Activated CD4-positive, alpha-beta T cell treated with anti-CD3 and anti-CD28 coated beads, Interleukin-2, amount 50 U/mL, for 1 hour (primary cell): ENCODE measurements around the gene TNFRSF12A.

Experiments
- DNase-seq: peaks from one replicate; pipeline ENCODE4 v3.0.0-alpha.2; 2020

The TNFRSF12A gene

DNA sequence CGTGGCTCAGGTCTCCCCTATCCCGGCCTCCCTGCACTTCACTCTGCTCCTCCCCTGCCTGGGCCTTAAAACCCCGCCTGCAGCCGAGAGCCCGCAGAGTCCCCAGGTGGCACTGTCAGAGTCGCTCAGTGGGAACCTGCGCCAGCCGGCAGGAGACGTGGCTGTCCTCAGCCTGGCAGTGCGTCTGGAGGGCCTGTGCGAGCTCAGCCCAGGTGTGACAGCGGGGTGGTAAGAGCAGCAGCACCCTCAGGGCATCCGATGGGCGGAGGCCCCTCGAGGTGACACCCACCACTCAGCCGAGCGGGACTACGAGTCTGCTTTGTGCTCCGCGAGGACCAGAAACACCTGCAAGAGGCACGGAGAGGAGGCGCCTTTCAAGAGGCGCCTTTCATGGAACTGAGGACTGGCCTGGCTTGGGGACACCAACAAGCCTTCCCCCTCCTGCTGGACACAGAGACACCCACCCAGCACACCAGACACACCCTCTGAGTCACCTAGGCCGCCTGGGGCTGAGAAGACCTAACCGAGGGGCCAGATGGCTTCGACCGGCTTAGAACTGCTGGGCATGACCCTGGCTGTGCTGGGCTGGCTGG, 7.2 kb upstream of the TNFRSF12A start, which contains the start of gene CLDN9:
Gene CLDN9, plus strand, starts transcription at position 96 of the 593 bp plus-strand sequence. Its CDS starts 440 bp downstream, at position 536.
- no peak for DNase-seq

DNA sequence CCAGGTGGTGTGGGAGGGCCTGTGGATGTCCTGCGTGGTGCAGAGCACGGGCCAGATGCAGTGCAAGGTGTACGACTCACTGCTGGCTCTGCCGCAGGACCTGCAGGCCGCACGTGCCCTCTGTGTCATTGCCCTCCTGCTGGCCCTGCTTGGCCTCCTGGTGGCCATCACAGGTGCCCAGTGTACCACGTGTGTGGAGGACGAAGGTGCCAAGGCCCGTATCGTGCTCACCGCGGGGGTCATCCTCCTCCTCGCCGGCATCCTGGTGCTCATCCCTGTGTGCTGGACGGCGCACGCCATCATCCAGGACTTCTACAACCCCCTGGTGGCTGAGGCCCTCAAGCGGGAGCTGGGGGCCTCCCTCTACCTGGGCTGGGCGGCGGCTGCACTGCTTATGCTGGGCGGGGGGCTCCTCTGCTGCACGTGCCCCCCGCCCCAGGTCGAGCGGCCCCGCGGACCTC, 6.6 kb upstream of the TNFRSF12A start:
- DNase-seq, result no peak

- DNase-seq, result no peak
These were observed 6.0 kb upstream of the TNFRSF12A start for GRCh38 chr16:3013998-3014690.

DNA sequence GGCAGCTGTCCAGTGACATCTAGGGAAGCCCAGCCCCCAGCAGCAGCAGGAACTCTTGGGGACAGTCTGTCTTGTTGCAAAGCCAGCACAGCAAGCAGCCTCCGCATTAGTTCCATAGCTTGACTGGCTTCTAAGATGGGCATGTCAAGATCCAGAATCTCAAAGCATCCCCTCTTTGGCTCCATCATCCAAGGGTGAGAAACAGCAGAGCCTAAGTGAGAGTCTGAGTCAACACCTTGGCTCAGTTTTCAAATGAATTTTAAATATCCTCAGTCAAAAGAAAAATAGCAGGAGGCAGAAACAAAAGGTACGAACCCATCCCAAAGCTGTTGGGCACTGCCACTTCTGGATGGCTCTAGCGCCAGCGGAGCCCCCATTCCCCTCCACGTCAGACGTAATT, 5.2 kb upstream of the TNFRSF12A start:
- DNase-seq, result no peak

DNA sequence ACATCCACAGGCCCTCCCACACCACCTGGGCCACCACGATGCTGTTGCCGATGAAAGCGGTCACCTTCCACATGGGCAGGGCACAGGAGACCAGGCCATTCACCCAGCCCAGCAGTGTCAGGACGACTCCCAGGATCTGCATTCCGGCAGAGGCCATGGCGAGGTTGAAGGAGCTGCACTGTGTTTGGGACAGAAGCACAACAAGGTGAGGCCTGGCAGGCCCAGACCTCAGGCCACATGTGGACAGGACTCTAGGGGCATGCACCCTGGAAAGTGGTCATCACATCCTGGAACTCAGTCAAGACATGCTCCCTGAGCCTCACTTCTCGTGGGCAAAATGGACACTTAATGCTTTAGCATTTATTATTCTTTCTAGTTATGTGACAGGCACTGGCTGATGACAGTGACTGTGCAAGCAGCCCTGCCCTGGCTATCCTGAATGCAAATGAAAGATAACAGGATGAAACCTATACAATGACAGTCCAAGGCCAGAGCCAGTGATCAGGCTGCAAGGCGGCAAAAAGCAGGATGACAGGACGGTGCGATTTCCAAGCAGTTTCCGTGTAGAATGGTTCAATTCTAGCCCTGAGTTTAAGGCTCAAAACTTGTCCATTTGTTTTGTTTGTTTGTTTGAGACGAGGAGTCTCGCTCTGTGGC, 4.2 kb upstream of the TNFRSF12A start:
- DNase-seq, result no peak

- DNase-seq, result no peak
These were observed 2.8 kb upstream of the TNFRSF12A start for GRCh38 chr16:3017344-3017743.

- no peak for DNase-seq
These were observed 2.2 kb upstream of the TNFRSF12A start, which contains the start of gene CLDN6 for GRCh38 chr16:3017794-3018506. Gene CLDN6 (minus strand): TSS chr16:3018183. CDS start chr16:3016021, 2,162 bp downstream.

- no peak for DNase-seq
These were observed 448 bp upstream of the TNFRSF12A start for GRCh38 chr16:3019594-3020246.

GRCh38 chr16:3020604-3021448, 658 bp downstream of the TNFRSF12A start:
- DNase-seq, result peak; percentile 72

DNA sequence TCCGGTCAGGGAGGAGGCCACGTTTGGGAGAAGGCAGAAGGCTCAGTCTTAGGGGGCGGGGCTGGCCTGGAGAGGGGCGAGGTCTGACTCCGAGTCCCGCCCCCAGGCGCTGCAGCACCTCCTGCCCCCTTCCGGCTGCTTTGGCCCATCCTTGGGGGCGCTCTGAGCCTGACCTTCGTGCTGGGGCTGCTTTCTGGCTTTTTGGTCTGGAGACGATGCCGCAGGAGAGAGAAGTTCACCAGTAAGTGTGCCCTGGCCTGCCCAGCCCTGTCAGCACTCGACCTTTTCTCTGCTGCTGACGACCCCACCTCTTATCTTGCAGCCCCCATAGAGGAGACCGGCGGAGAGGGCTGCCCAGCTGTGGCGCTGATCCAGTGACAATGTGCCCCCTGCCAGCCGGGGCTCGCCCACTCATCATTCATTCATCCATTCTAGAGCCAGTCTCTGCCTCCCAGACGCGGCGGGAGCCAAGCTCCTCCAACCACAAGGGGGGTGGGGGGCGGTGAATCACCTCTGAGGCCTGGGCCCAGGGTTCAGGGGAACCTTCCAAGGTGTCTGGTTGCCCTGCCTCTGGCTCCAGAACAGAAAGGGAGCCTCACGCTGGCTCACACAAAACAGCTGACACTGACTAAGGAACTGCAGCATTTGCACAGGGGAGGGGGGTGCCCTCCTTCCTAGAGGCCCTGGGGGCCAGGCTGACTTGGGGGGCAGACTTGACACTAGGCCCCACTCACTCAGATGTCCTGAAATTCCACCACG, 1.5 kb downstream of the TNFRSF12A start:
- peak; percentile 79 for DNase-seq

- DNase-seq, result peak; percentile 81
These were observed 2.1 kb downstream of the TNFRSF12A start for GRCh38 chr16:3022208-3022683.

DNA sequence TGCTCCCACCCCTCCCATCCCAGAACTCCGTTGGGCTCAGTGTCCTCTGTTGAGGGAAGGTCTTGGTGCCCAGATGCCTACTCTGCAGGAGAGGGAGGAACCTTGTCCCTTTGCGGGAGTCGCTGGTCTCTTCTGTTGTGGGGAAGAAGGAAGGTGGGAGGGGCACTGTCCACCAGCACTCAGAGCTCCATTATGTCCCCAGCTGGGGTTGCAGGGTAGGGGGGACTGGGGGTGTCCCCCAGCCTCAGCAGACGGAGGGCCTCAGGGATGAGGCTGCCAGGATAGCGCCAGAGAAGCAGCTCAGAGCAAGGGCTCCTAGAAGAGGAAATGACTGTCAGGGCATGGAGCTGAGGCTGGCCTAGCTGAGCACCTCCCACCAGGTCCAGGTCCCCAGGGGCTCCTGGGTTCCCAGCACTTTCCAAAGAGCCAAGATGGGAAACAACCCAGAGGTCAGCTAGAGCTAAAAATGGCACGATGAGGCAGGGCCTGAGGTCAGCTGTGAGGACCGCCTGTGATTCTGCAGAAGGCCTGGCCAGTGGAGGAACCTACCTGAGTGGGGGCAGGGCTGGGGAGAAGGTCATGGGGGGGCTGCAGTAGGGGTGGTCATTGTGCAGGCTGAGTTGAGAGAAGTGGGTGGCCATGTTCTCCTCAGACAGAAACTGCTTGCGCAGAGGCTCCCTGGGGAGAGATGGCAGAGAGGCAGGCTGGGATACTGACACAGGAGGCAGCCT, 2.7 kb downstream of the TNFRSF12A start:
- DNase-seq, result no peak

DNA sequence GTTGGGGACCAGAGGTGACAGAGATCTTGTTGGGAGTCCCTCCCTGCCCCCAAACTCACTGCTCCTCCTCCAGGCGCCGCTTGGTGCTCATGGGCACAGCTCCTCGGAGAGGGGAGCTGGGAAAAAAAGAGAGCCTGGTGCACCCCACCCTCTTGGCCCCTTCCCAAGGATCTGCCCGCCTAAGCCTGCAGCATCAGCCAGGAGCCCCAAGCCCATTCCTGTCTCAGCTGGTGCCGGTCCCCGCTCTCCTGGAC, 3.2 kb downstream of the TNFRSF12A start:
- DNase-seq, result no peak

- peak; percentile 95 for DNase-seq
These were observed 3.7 kb downstream of the TNFRSF12A start, which contains the start of the genes HCFC1R1 and THOC6 for GRCh38 chr16:3023669-3024478. Gene HCFC1R1 (minus strand): TSS chr16:3023942. CDS start chr16:3023941, 1 bp downstream. Gene THOC6 (plus strand): TSS chr16:3024035. CDS start chr16:3024327, 292 bp downstream.

DNA sequence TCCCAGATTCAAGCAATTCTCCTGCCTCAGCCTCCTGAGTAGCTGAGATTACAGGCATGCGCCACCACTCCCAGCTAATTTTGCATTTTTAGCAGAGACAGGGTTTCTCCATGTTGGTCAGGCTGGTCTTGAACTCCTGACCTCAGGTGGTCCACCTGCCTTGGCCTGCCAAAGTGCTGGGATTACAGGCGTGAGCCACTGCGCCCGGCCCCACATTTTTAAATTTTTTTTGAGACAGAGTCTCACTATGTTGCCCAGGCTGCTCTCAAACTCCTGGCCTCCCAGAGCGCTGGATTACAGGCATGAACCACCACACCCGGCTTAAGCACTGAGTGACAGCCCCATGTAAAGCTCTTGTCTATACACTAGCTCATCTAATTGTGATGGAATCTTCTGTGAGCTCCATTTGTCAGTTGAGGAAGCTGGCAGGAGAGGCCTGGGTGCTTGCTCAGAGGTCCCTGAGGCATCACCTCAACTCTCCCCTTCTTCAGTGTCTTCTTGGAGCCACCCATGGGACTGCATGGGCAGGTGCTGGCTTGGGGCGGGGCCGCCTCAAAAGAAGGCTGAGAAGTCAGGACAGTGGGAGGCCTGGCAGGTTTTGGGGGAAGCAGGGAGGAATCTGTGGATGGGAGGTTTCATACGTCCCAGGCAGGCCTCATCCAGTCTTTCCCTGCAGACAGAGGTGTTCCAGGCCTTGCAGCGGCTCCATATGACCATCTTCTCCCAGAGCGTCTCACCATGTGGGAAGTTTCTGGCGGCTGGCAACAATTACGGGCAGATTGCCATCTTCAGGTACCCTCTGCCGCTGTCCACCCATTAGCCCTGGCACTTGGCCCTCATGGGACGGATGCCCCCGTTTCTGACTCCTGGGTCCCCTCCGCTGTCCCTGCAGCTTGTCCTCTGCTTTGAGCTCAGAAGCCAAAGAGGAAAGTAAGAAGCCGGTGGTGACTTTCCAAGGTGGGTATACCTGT, 5.1 kb downstream of the TNFRSF12A start:
- DNase-seq, result no peak

DNA sequence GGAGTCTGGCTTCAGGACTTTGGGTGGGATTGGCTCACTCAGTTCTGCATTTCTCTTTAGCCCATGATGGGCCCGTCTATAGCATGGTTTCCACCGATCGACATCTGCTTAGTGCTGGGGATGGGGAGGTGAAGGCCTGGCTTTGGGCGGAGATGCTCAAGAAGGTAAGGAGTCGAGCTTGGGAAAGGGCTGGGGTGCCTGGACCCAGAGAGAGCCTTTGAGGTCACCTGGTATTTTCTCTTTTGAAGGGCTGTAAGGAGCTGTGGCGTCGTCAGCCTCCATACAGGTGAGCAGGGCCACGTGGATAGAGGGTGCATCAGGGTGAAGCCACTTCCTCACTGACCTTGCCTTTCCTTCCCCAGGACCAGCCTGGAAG, 5.8 kb downstream of the TNFRSF12A start:
- DNase-seq, result no peak

DNA sequence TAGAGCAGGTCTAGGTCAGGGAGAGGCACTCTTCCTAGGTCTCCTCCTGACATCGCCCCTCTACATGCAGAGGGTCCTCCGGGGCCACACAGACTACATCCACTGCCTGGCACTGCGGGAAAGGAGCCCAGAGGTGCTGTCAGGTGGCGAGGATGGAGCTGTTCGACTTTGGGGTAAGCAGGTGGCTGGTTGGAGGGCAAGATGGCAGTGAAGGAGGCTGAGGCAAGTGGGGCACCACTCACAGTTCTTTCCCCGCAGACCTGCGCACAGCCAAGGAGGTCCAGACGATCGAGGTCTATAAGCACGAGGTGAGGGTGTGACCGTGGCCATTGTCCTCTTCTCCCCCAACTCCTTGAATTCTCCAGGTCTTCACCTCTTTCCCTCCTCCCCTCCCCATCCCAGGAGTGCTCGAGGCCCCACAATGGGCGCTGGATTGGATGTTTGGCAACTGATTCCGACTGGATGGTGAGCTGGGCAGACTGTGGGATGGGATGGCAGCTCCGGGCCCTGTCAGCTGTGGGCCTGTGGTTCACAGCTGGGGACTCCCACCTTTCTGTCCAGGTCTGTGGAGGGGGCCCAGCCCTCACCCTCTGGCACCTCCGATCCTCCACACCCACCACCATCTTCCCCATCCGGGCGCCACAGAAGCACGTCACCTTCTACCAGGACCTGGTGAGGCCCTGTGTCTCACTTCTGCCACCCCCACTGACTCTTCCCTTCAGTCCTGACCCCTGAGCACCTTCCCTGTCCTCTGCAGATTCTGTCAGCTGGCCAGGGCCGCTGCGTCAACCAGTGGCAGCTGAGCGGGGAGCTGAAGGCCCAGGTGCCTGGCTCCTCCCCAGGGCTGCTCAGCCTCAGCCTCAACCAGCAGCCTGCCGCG, 6.7 kb downstream of the TNFRSF12A start:
- DNase-seq, result no peak
